Measurements from ENCODE around the gene DUSP22. TPM values are rescaled to one million over a fixed set of nuclear protein-coding genes. Genes with fewer than 3 reads are reported as not detected.

DUSP22 gene
- total and polyA plus RNA-seq, 9 of the 15 experiments (the other 6 are each of a cell fraction or from before 2014, with no cell fraction given): 9.3 to 19.4 (median 11.8) TPM

GRCh38 chr6:390914-391558 is 98.7 kb downstream of the DUSP22 start:
- no peaks in the 10 kb centered on the region; the same call in 1 of the 2 replicates for H3K9me3 ChIP-seq (replicated peaks; ENCODE audit: control insufficient read depth, insufficient read depth, low read depth, low read length)
- intact Hi-C loops (cut with micrococcal nuclease): no loop called here
- H3K4me2 ChIP-seq (ENCODE audit: insufficient read depth, low read length): no peak overlapping the region
- BruUV-seq (replicated peaks): no TSS peak
- WGBS (ENCODE audit: insufficient coverage, low coverage, missing lambda C conversion rate): 38% methylated on average over 40 of the region's 44 CpGs
- H3K36me3 ChIP-seq (ENCODE audit: control insufficient read depth, insufficient read depth, low read length): no peaks in the 10 kb centered on the region
- peaks cover 0 to 7% of the 10 kb centered on the region in 2 experiments; a peak in 1 of 5 replicates for H3K4me1 ChIP-seq (replicated peaks in 1 of 2; ENCODE audit: control insufficient read depth in 2 of 2, insufficient read depth in 2 of 2, low read length in 2 of 2)
- ChIA-PET POLR2A (interaction anchor here (1.3 kb wide), 1 partner anchor 12 kb away, joined by 3 read pairs; no protein-coding TSS in a partner anchor), CTCF (ENCODE audit: low intra/inter-chr PET ratio) (no interaction called here)
- no peaks in the 10 kb centered on the region for H3K9me1 ChIP-seq (ENCODE audit: control insufficient read depth, insufficient read depth, low read length)
- H3K9ac ChIP-seq (ENCODE audit: insufficient read depth in 1 of 2, low read depth in 2 of 2, low read length in 2 of 2): no peak overlapping the region
- no peak overlapping the region for H3K4me3 ChIP-seq
- TF ChIP-seq PURB (CRISPR knock-in tag; IDR thresholded peaks at IDR 0.05; ENCODE audit: low read depth): no peak
- no peak for TF ChIP-seq POLR2AphosphoS5 (IDR thresholded peaks at IDR 0.05; ENCODE audit: control insufficient read depth, insufficient read depth, low read depth, low read length)
- TF ChIP-seq ZNF398 (CRISPR knock-in tag; IDR thresholded peaks at IDR 0.05): no peak
- no peak for TF ChIP-seq ZNF740 (CRISPR knock-in tag; IDR thresholded peaks at IDR 0.05)
- no peak for TF ChIP-seq ZNF740 (tag; IDR thresholded peaks at IDR 0.05)
- no peak for TF ChIP-seq STAT5B (CRISPR knock-in tag; IDR thresholded peaks at IDR 0.05)
- TF ChIP-seq TSHZ1 (CRISPR knock-in tag; IDR thresholded peaks at IDR 0.05): no peak
- no peak for TF ChIP-seq DACH1 (IDR thresholded peaks at IDR 0.05; ENCODE audit: partially characterized antibody)
- no peak for TF ChIP-seq ZNF76 (CRISPR knock-in tag; IDR thresholded peaks at IDR 0.05; ENCODE audit: borderline replicate concordance)
- no peak for TF ChIP-seq RFX5 (IDR thresholded peaks at IDR 0.05; ENCODE audit: low read depth, low read length)
- no peak for TF ChIP-seq ZNF124 (CRISPR knock-in tag; IDR thresholded peaks at IDR 0.05)
- TF ChIP-seq TRIM24 (IDR thresholded peaks at IDR 0.05): no peak
- TF ChIP-seq HEY1 (CRISPR knock-in tag; IDR thresholded peaks at IDR 0.05; ENCODE audit: borderline replicate concordance): no peak
- TF ChIP-seq MCM2 (IDR thresholded peaks at IDR 0.05; ENCODE audit: low read depth): no peak
- TF ChIP-seq XRCC5 (IDR thresholded peaks at IDR 0.05; ENCODE audit: low read depth, low read length): no peak
- TF ChIP-seq DDX20 (tag; IDR thresholded peaks at IDR 0.05; ENCODE audit: low read depth): no peak
- TF ChIP-seq ZNF668 (CRISPR knock-in tag; IDR thresholded peaks at IDR 0.05): no peak
- H3K27ac ChIP-seq (ENCODE audit: extremely low read depth, low read depth, low read length): no peak overlapping the region
- peaks cover 46 to 66% of the 10 kb centered on the region in 2 experiments for H3K27me3 ChIP-seq (ENCODE audit: control insufficient read depth in 2 of 2, insufficient read depth in 2 of 2, low read length in 2 of 2)
- no peaks in the 10 kb centered on the region; the same call in 1 of the 2 replicates for H4K20me1 ChIP-seq (replicated peaks; ENCODE audit: control insufficient read depth, insufficient read depth, low read length)
- FAIRE-seq (no peak), DNase-seq (ENCODE audit: extremely low read depth in 1 of 4, low spot score in 3 of 4) (no peak), ATAC-seq (no peak)
- H3K79me2 ChIP-seq (ENCODE audit: control insufficient read depth, insufficient read depth, low read length): no peaks in the 10 kb centered on the region
- in situ Hi-C loops (cut with MboI): no loop called here
- H2AFZ ChIP-seq (ENCODE audit: low read depth, low read length): no peak overlapping the region
